Left forelimb (tissue), 1 donor: Measurements from ENCODE around the gene PTPRD.

Source experiments
- DNase-seq: peaks from one replicate; pipeline ENCODE4 v3.0.0-alpha.2; 2018; ENCODE audit warnings: low spot score

Gene PTPRD

GRCh38 chr9:8899511-8899910 is 1713.3 kb downstream of the PTPRD start:
- no peak for DNase-seq

- DNase-seq: no peak
Observed at GRCh38 chr9:8895861-8896224, 1717.0 kb downstream of the PTPRD start.

- DNase-seq: no peak
Observed at GRCh38 chr9:8895106-8895860, 1717.5 kb downstream of the PTPRD start.

- DNase-seq: no peak
Observed at GRCh38 chr9:8890695-8891094, 1722.1 kb downstream of the PTPRD start.

- no peak for DNase-seq
Observed at GRCh38 chr9:8889100-8889499, 1723.7 kb downstream of the PTPRD start.

GRCh38 chr9:8888591-8888990 is 1724.2 kb downstream of the PTPRD start:
- no peak for DNase-seq

- no peak for DNase-seq
Observed at GRCh38 chr9:8887369-8887768, 1725.4 kb downstream of the PTPRD start.

- DNase-seq: no peak
Observed at GRCh38 chr9:8883321-8883720, 1729.5 kb downstream of the PTPRD start.

GRCh38 chr9:8880060-8880459 is 1732.7 kb downstream of the PTPRD start:
- no peak for DNase-seq

GRCh38 chr9:8879284-8879683 is 1733.5 kb downstream of the PTPRD start:
- no peak for DNase-seq

GRCh38 chr9:8877753-8878494 is 1734.9 kb downstream of the PTPRD start:
- no peak for DNase-seq

- DNase-seq: no peak
Observed at GRCh38 chr9:8876303-8876702, 1736.5 kb downstream of the PTPRD start.

GRCh38 chr9:8874482-8874881 is 1738.3 kb downstream of the PTPRD start:
- DNase-seq: no peak

GRCh38 chr9:8872802-8873201 is 1740.0 kb downstream of the PTPRD start:
- DNase-seq: no peak

- DNase-seq: no peak
Observed at GRCh38 chr9:8871796-8872445, 1740.9 kb downstream of the PTPRD start.

GRCh38 chr9:8871396-8871795 is 1741.4 kb downstream of the PTPRD start:
- DNase-seq: no peak

- no peak for DNase-seq
Observed at GRCh38 chr9:8869812-8870211, 1743.0 kb downstream of the PTPRD start.

GRCh38 chr9:8868632-8869031 is 1744.2 kb downstream of the PTPRD start:
- no peak for DNase-seq

- no peak for DNase-seq
Observed at GRCh38 chr9:8867148-8867547, 1745.7 kb downstream of the PTPRD start.

GRCh38 chr9:8864545-8864896 is 1748.3 kb downstream of the PTPRD start:
- no peak for DNase-seq

- DNase-seq: no peak
Observed at GRCh38 chr9:8863886-8864544, 1748.8 kb downstream of the PTPRD start.

GRCh38 chr9:8863069-8863468 is 1749.7 kb downstream of the PTPRD start:
- DNase-seq: no peak

- DNase-seq: no peak
Observed at GRCh38 chr9:8860925-8861324, 1751.9 kb downstream of the PTPRD start.
